GM19395 (cell line): ENCODE results near the gene PRPH2.
"Not testable (repeated sequence)": the region's sequence is repeated elsewhere in the genome, so short reads cannot be mapped to it uniquely, and the experiment has no call there.

Experiments used
- ATAC-seq: cut with Tn5 transposase; IDR thresholded peaks from one replicate; pipeline ENCODE4 v1.9.1; 2021; ENCODE audit warnings: mild to moderate bottlenecking, moderate library complexity; ENCODE audit not compliant: unreplicated experiment

Gene PRPH2

GRCh38 chr6:42742116-42742894, 19.9 kb upstream of the PRPH2 start:
- no peak for ATAC-seq

DNA sequence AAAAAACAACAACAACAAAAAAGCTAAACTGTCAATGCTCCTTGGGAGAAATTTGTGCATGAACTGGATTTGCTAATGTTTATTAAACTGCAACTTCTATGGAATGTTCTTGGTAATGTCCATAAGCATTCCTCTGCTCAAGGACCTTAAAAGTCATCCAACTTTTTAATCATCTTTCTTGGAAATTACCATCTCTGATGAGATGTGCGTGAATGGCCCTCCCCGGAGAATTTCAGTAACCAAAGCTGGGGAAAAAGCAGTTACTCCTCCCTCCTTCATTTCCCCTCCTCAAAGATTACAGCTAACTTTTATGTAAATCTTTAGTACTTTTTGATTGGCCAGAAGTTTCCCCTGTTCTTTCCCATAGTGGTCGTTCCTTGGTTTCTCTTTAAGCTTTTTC, 18.3 kb upstream of the PRPH2 start:
- no peak for ATAC-seq

DNA sequence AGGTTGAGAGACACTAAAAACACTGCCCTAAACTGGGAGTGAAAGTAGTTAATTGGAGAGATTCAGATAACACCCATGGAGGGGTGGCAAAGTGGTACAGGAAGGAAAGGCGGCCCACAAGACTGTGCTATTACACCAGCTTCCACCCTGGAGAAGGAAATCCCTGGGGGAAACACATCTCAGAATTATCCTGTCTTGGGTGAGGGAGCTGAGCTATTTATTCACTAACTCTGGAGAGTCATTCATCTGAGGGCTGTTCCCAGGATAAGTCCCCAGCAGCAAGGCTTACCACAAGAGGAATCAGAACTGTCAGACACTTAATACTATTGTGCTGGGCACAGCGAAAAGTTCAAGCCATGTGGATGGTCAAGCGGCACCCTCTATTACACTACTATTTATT, 13.6 kb upstream of the PRPH2 start:
- ATAC-seq, result no peak

- not testable (repeated sequence) for ATAC-seq
Observed at GRCh38 chr6:42733867-42734481, 11.6 kb upstream of the PRPH2 start.

GRCh38 chr6:42729731-42730130, 7.3 kb upstream of the PRPH2 start:
- ATAC-seq, result no peak

- ATAC-seq, result no peak
Observed at GRCh38 chr6:42727627-42728026, 5.2 kb upstream of the PRPH2 start.

DNA sequence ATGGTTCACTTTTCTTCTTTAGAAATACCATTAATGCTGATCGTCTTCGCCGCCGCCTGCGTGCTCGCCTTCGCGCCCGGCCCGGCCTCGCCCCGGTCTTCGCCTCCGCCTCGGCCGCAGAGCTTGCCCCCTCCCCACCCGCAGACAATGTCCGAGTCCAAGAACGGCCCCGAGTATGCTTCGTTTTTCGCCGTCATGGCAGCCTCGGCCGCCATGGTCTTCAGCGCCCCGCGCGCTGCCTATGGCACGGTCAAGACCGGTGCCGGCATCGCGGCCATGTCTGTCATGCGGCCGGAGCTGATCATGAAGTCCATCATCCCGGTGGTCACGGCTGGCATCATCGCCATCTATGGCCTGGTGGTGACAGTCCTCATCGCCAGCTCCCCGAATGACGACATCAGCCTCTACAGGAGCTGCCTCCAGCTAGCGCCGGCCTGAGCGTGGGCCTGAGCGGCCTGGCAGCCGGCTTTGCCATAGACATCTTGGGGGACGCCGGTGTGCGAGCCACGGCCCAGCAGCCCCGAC, 4.8 kb upstream of the PRPH2 start:
- no peak for ATAC-seq

- ATAC-seq, result peak; percentile 83
Observed at GRCh38 chr6:42726485-42727086, 4.2 kb upstream of the PRPH2 start.

DNA sequence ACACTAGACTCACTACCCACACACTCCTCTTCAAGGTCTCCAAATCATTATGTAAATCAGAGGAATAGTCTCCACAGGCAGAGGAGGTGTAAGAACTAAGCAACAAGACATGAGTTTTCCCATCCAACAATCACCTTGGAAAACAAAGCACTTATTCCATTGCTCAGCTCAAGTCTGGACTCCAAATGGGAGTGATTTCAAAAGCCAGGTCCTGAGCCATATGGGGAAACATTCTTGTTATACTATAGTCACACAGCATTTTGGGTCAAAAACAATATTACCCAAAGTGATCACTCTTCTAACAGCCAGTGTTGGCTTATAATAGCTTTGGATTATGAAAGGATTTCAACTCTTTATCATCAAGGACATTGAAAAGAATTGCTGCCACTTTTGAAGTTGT, 3.6 kb upstream of the PRPH2 start:
- ATAC-seq, result peak; percentile 11

- ATAC-seq, result no peak
Observed at GRCh38 chr6:42724825-42725224, 2.4 kb upstream of the PRPH2 start.

DNA sequence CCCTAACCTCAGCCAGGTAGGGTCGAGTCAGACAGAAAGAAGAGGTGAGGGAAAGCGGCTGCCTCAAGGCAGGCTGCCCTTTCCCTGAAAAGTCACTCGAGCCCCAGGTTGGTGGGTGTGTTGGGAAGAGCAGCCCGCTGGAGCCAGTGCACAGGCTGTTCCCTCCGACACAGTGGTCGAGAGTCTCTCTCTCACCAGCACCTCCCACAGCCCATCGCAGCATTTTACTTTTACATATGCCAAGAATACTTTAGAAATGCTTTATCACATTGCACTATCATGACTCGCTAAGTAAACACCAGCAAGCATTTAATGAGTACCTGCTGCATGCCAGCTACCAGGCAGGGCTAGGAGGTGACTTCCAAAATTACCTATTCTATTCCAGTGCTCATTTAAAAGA, 1.7 kb downstream of the PRPH2 start:
- ATAC-seq, result no peak

DNA sequence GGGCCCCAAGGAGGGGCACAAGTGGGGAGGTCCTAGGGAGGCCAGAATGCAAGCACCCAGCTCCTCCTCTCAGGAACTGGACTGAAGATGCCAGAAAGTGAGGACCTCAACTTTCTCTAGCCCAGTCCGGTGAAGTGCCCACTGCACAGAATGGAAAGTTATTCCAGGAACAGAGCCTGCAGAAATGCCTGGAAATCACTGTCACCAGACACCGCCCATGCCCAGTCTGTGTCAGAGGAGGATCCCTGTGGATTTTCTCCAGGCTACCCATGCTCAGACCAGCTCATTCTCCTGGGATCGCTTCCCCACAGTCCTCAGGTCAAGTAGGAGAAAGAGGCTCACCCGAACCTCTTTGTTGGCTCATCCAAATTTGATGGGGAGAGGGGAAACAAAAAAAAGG, 6.5 kb downstream of the PRPH2 start:
- no peak for ATAC-seq

DNA sequence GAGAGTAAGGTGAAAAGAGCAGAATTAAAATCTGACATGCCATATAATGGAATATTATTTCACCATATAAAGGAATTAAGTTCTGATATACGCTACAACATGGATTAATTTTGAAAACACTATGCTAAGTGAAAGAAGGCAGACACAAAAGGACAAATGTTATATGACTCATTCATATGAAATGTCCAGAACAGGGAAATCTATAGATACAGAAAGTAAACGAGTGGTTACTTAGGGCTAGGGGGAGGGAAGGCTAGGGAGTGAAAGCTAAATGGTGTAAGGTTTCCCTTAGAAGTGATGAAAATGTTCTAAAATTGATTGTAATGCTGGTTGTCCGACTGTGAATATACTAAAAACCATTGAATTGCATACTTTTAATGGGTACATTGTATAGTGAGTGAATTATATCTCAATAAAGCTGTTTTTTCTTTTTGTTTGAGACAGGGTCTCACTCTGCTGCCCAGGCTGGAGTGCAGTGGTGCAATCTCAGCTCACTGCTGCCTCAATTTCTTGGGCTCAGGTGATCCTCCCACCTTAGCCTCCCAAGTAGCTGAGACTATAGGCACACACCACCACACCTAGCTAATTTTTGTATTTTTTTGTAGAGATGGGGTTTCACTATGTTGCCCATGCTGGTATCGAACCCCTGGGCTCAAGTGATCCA, 8.2 kb downstream of the PRPH2 start:
- ATAC-seq, result no peak

DNA sequence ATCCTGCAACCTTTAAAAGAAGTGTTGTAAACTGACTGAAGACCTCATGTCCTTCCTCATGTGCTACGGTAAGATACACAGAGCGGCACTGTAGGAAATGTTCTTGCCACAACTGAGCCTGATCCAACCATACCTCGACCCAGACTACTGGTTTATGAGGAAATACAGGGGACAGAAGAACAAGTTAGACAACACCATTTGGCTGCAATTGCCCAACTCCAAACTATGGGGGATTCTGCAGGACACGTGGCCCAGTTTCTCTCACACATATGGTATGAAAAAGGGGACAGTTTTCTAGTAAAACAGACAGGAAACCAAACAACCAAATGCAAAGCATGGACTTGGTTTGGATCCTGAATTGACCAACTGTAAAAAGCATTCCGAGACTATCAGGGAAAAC, 10.5 kb downstream of the PRPH2 start:
- ATAC-seq, result no peak

- no peak for ATAC-seq
Observed at GRCh38 chr6:42710316-42710715, 12.1 kb downstream of the PRPH2 start.

DNA sequence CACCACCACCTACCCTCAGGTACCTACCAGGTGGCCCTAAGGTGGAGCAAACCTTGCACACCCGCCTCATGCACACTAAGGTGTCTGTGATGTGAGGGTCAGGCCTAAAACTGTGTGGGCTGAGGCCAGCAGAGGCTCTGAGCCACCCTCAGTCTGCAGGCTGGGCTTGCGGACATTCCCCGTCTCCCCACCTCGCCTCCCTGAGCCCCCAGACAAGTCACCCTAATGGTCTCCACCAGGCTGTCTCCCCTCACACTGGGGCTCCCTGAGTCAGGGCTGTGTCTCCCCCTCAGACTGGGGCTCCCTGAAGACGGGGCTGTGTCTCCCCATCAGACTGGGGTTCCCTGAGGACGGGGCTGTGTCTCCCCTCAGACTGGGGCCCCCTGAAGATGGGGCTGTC, 12.5 kb downstream of the PRPH2 start:
- ATAC-seq, result no peak

DNA sequence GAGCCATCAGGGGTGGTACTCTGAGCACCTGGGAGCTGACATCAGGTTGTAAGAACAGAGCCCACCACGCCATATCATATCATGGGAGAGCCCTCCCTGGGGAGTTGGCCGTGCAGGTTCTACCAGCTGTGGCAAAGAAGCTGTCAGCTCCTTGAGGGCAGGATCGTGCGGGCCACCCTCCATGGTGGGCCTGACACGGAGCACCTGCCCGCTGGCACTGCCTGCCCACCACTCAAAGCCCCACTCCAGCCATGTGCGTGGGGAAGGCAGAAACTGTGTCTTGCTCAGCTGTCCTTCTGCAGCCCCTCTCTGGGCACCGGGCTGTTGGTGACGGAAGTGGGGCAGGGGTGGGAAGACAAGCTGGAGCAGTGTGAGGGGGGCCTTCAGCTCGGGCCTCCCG, 14.3 kb downstream of the PRPH2 start:
- no peak for ATAC-seq

GRCh38 chr6:42707595-42707994, 14.8 kb downstream of the PRPH2 start:
- no peak for ATAC-seq

DNA sequence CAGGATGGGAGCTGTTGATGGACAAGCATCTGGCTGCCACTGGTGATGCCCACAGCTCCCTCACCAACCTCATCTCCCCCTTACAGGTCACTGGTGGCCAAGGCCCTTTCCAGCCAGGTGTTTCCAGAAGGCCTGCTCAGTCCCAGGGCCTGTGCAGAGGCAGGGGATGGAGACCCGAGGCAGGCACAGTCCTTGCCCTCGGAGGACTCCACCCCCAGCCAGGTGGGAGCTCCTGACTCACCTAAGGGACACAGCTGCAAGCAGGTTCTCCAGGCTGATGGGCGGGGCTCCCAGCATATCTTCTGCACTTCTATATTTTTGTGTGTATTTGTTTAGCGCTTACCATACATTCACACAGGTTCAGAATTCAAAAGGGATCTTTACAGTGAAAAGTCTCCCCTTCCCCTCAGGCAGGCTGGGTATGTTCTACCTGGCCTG, 17.4 kb downstream of the PRPH2 start:
- no peak for ATAC-seq

DNA sequence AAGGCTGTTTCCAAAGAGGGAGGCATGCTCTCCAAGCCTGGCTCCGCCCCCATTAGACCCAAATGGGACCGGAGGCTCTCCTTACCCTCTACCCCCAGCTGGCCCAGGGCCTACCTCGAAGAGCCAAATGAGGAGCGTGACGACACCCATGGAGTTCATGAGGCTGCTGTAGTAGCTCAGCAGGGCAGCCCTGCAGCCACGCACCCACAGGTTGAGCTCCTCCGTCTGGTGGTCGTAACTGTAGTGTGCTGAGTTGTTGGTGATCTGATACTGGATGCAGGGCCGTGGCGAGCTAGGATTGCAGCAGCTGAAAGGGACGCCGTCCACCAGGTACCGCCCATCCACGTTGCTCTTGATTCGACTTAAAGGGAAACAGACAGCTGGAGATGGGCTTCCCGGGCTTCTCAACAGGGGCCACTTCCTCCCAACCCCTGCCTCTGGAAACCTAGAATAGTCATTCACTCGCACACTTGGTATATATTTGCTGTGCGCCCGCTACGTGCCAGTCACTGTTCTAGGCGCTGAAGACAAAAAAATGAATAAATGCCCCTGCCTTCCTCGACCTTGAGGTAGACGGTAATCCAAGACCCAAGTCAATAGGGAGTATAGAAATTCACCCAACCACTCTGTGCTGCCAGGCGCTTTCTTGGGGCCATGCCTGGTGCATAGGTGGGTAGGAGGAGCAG, 18.0 kb downstream of the PRPH2 start:
- ATAC-seq, result no peak

DNA sequence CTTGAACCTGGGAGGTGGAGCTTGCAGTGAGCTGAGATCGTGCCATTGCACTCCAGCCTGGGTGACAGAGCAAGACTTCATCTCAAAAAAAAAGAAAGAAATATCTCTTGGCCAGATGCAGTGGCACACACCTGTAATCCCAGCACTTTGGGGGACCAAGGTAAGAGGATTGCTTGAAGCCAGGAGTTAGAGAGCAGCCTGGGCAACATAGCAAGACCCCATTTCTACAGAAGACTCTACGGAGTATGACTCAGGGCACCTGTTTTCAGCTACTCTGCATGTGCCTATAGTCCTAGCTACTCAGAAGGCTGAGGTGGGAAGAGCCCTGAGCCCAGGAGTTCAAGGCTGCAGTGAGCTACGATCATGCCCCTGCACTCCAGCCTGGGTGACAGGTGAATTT, 19.6 kb downstream of the PRPH2 start:
- not testable (repeated sequence) for ATAC-seq
